H9 (cell line): Measurements from ENCODE around the gene RTL3. TPM values are rescaled to one million over a fixed set of nuclear protein-coding genes. Genes with fewer than 3 reads are reported as not detected.

Experiments
- DNase-seq: peaks from one replicate; pipeline ENCODE4 v3.0.0-alpha.2; 2017
- H2AFZ ChIP-seq: one replicate; pipeline ENCODE4 v1.6.1; 2013; ENCODE audit warnings: mild to moderate bottlenecking, low read length, control low read depth, moderate library complexity
- H2AK5ac ChIP-seq: 2 replicates; pipeline ENCODE4 v1.6.1; 2013; ENCODE audit warnings: low read length, control low read depth, mixed read lengths; ENCODE audit not compliant: insufficient read length
- H2BK120ac ChIP-seq: one replicate; pipeline ENCODE4 v1.6.1; 2013; ENCODE audit warnings: low read depth, mild to moderate bottlenecking, low read length, control low read depth, inconsistent platforms; ENCODE audit not compliant: poor library complexity, severe bottlenecking
- H2BK12ac ChIP-seq: 2 replicates; pipeline ENCODE4 v1.6.1; 2013; ENCODE audit warnings: low read length, control low read depth, mixed read lengths, low read depth; ENCODE audit not compliant: insufficient read length
- H2BK15ac ChIP-seq: 2 replicates; pipeline ENCODE4 v1.6.1; 2013; ENCODE audit warnings: low read depth, low read length, control low read depth
- H2BK20ac ChIP-seq: one replicate; pipeline ENCODE4 v1.6.1; 2013; ENCODE audit warnings: low read depth, mild to moderate bottlenecking, low read length, control low read depth, inconsistent platforms; ENCODE audit not compliant: poor library complexity, severe bottlenecking
- H2BK5ac ChIP-seq: 2 replicates; pipeline ENCODE4 v1.6.1; 2013; ENCODE audit warnings: low read length, control low read depth, mixed read lengths; ENCODE audit not compliant: insufficient read length
- H3K14ac ChIP-seq: 2 replicates; pipeline ENCODE4 v1.6.1; 2013; ENCODE audit warnings: low read length, control low read depth; ENCODE audit not compliant: insufficient read depth
- H3K18ac ChIP-seq: 2 replicates; pipeline ENCODE4 v1.6.1; 2013; ENCODE audit warnings: low read depth, mild to moderate bottlenecking, mixed read lengths, low read length, control low read depth; ENCODE audit not compliant: insufficient read length
- H3K23ac ChIP-seq: 2 replicates; pipeline ENCODE4 v1.6.1; 2013; ENCODE audit warnings: low read length, control low read depth, mixed read lengths, low read depth; ENCODE audit not compliant: insufficient read length
- H3K23me2 ChIP-seq: 2 replicates; pipeline ENCODE4 v1.6.1; 2013; ENCODE audit warnings: low read depth, mild to moderate bottlenecking, mixed read lengths, low read length, control low read depth; ENCODE audit not compliant: insufficient read length, poor library complexity, severe bottlenecking
- H3K27ac ChIP-seq: 2 replicates; pipeline ENCODE4 v1.5.1; 2013; ENCODE audit warnings: low read length, control low read depth, mixed read lengths, low read depth; ENCODE audit not compliant: insufficient read length
- H3K27me3 ChIP-seq: 2 replicates; pipeline ENCODE4 v1.6.1; 2013; ENCODE audit warnings: low read length, control low read depth, inconsistent platforms; ENCODE audit not compliant: insufficient read depth
- H3K4ac ChIP-seq: 2 replicates; pipeline ENCODE4 v1.6.1; 2013; ENCODE audit warnings: low read depth, mild to moderate bottlenecking, control low read depth, inconsistent platforms, low read length, moderate library complexity
- H3K4me1 ChIP-seq: 2 replicates; pipeline ENCODE4 v1.6.1; 2013; ENCODE audit warnings: low read length, control low read depth, inconsistent platforms; ENCODE audit not compliant: insufficient read depth
- H3K4me2 ChIP-seq: 2 replicates; pipeline ENCODE4 v1.6.1; 2013; ENCODE audit warnings: low read length, control low read depth, mixed read lengths; ENCODE audit not compliant: insufficient read length, insufficient read depth
- H3K56ac ChIP-seq: 2 replicates; pipeline ENCODE4 v1.6.1; 2013; ENCODE audit warnings: low read depth, mild to moderate bottlenecking, mixed read lengths, low read length, control low read depth; ENCODE audit not compliant: insufficient read length
- H3K79me1 ChIP-seq: 2 replicates; pipeline ENCODE4 v1.6.1; 2013; ENCODE audit warnings: low read depth, mild to moderate bottlenecking, moderate library complexity, low read length, control low read depth, inconsistent platforms; ENCODE audit not compliant: insufficient read depth, poor library complexity, severe bottlenecking
- H3K79me2 ChIP-seq: 2 replicates; pipeline ENCODE4 v1.6.1; 2013; ENCODE audit warnings: low read length, control low read depth, inconsistent platforms; ENCODE audit not compliant: insufficient read depth
- H3K9ac ChIP-seq: 2 replicates; pipeline ENCODE4 v1.6.1; 2013; ENCODE audit warnings: low read length, control low read depth, mixed read lengths; ENCODE audit not compliant: insufficient read length; ENCODE audit errors: extremely low read depth
- H3K9me3 ChIP-seq: one replicate; pipeline ENCODE4 v1.6.1; 2013; ENCODE audit warnings: low read depth, low read length, inconsistent platforms; ENCODE audit not compliant: control insufficient read depth
- H3T11ph ChIP-seq: one replicate; pipeline ENCODE4 v1.6.1; 2013; ENCODE audit warnings: mild to moderate bottlenecking, low read length, control low read depth, inconsistent platforms
- H4K20me1 ChIP-seq: one replicate; pipeline ENCODE4 v1.6.1; 2013; ENCODE audit not compliant: control insufficient read depth, insufficient read length, insufficient read depth
- H4K5ac ChIP-seq: 2 replicates; pipeline ENCODE4 v1.6.1; 2013; ENCODE audit warnings: low read depth, mild to moderate bottlenecking, mixed read lengths, low read length, control low read depth; ENCODE audit not compliant: insufficient read length
- H4K8ac ChIP-seq: replicated peaks from 2 replicates; pipeline ENCODE4 v1.6.1; 2013; ENCODE audit warnings: low read length, control low read depth, mixed read lengths, low read depth; ENCODE audit not compliant: insufficient read length
- H4K91ac ChIP-seq: 2 replicates; pipeline ENCODE4 v1.6.1; 2013; ENCODE audit warnings: low read depth, mild to moderate bottlenecking, moderate library complexity, mixed read lengths, low read length, control low read depth; ENCODE audit not compliant: insufficient read length
- H3K27ac Mint-ChIP-seq, 3 experiments: 2 replicates in 2 of 3; 3 replicates in 1 of 3; pipeline ENCODE4 v1.8.0; 2020 to 2021; ENCODE audit warnings: mixed read lengths in 3 of 3, mild to moderate bottlenecking in 1 of 3, moderate library complexity in 1 of 3
- H3K27me3 Mint-ChIP-seq: 2 replicates; pipeline ENCODE4 v1.8.0; 2021; ENCODE audit warnings: low read depth, mild to moderate bottlenecking, moderate library complexity, mixed read lengths
- H3K36me3 Mint-ChIP-seq, 3 experiments: 2 replicates in 2 of 3; 3 replicates in 1 of 3; pipeline ENCODE4 v1.8.0; 2020 to 2021; ENCODE audit warnings: low read depth in 3 of 3, mixed read lengths in 3 of 3; ENCODE audit not compliant: insufficient read depth in 1 of 3
- H3K4me1 Mint-ChIP-seq, 2 experiments: 2 replicates each; pipeline ENCODE4 v1.8.0; 2020; ENCODE audit warnings: mixed read lengths in 2 of 2
- H3K4me3 Mint-ChIP-seq, 2 experiments: 2 replicates in 1 of 2; 3 replicates in 1 of 2; pipeline ENCODE4 v1.8.0; 2020 to 2021; ENCODE audit warnings: mild to moderate bottlenecking in 2 of 2, mixed read lengths in 2 of 2, moderate library complexity in 1 of 2
- H3K9me3 Mint-ChIP-seq, 2 experiments: 2 replicates in 1 of 2; 3 replicates in 1 of 2; pipeline ENCODE4 v1.8.0; 2020; ENCODE audit warnings: mild to moderate bottlenecking in 2 of 2, mixed read lengths in 2 of 2, moderate library complexity in 1 of 2
- WGBS: extraction: QIAGEN DNeasy Blood & Tissue Kit; methylation state at CpG from one replicate; pipeline ENCODE4 v1.1.7; 2013; ENCODE audit warnings: missing lambda C conversion rate, low lambda C conversion rate, mixed read lengths; ENCODE audit not compliant: insufficient read length; ENCODE audit errors: extremely low coverage; 5-methylcytosine and 5-hydroxymethylcytosine counted together
- total RNA-seq: library from RNA; stranded (reverse); gene quantifications from 2 replicates; pipeline ENCODE4 v1.2.1, GENCODE V29; 2021
- TF ChIP-seq, protein P1 (sequence below): fragments of 200-600 bp; sonication (generic); conservative IDR thresholded peaks from 3 replicates; pipeline ENCODE4 v1.8.0; 2021; ENCODE audit warnings: antibody characterized with exemption, mild to moderate bottlenecking

The RTL3 gene
- total RNA-seq, 1 experiment from 2014 or later: not detected

- no peak overlapping the region for H2BK5ac ChIP-seq
- WGBS: no CpG with 5 or more reads among the region's 2 CpGs
- no peaks in the 10 kb centered on the region for H3K4me1 Mint-ChIP-seq
- H3K4ac ChIP-seq: no peak overlapping the region
- no peak overlapping the region for H3K4me3 Mint-ChIP-seq
- H4K91ac ChIP-seq: no peak overlapping the region
- H3K9me3 Mint-ChIP-seq: peaks cover 51 to 52% of the 10 kb centered on the region in 2 experiments
- no peak overlapping the region for H2BK12ac ChIP-seq
- no peak overlapping the region for H3K4me2 ChIP-seq
- no peak overlapping the region for H2AFZ ChIP-seq
- no peaks in the 10 kb centered on the region for H3K27me3 Mint-ChIP-seq
- H3K79me1 ChIP-seq: no peaks in the 10 kb centered on the region
- no peaks in the 10 kb centered on the region for H3K79me2 ChIP-seq
- H3K27ac ChIP-seq: no peak overlapping the region
- no peak overlapping the region for H3K56ac ChIP-seq
- no peak overlapping the region for H2BK15ac ChIP-seq
- H3K9me3 ChIP-seq: no peaks in the 10 kb centered on the region
- H3K27me3 ChIP-seq: no peaks in the 10 kb centered on the region
- H4K20me1 ChIP-seq: no peaks in the 10 kb centered on the region
- H3K9ac ChIP-seq: no peak overlapping the region
- peak; percentile 46 for DNase-seq
- TF ChIP-seq, protein P1, sequence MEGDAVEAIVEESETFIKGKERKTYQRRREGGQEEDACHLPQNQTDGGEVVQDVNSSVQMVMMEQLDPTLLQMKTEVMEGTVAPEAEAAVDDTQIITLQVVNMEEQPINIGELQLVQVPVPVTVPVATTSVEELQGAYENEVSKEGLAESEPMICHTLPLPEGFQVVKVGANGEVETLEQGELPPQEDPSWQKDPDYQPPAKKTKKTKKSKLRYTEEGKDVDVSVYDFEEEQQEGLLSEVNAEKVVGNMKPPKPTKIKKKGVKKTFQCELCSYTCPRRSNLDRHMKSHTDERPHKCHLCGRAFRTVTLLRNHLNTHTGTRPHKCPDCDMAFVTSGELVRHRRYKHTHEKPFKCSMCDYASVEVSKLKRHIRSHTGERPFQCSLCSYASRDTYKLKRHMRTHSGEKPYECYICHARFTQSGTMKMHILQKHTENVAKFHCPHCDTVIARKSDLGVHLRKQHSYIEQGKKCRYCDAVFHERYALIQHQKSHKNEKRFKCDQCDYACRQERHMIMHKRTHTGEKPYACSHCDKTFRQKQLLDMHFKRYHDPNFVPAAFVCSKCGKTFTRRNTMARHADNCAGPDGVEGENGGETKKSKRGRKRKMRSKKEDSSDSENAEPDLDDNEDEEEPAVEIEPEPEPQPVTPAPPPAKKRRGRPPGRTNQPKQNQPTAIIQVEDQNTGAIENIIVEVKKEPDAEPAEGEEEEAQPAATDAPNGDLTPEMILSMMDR: peak; percentile 61
- H2BK20ac ChIP-seq: no peak overlapping the region
- no peak overlapping the region for H3T11ph ChIP-seq
- H3K23me2 ChIP-seq: no peaks in the 10 kb centered on the region
- no peak overlapping the region for H3K23ac ChIP-seq
- no peak overlapping the region for H2AK5ac ChIP-seq
- H4K5ac ChIP-seq: no peak overlapping the region
- no peak overlapping the region for H3K18ac ChIP-seq
- H4K8ac ChIP-seq: no peak overlapping the region
- H3K36me3 Mint-ChIP-seq: peaks cover 0 to 3% (median 0%) of the 10 kb centered on the region in 3 experiments; a peak in 1 of 7 replicates
- H3K27ac Mint-ChIP-seq: no peak overlapping the region
- H3K14ac ChIP-seq: no peak overlapping the region
- no peaks in the 10 kb centered on the region for H3K4me1 ChIP-seq
- H2BK120ac ChIP-seq: no peak overlapping the region
Observed at GRCh38 chrX:78708262-78708661, 49.1 kb upstream of the RTL3 start.
